ENCODE data around the gene GOLGA8R.
"Not testable (repeated sequence)": the region's sequence is repeated elsewhere in the genome, so short reads cannot be mapped to it uniquely, and the experiment has no call there.

GOLGA8R gene

DNA sequence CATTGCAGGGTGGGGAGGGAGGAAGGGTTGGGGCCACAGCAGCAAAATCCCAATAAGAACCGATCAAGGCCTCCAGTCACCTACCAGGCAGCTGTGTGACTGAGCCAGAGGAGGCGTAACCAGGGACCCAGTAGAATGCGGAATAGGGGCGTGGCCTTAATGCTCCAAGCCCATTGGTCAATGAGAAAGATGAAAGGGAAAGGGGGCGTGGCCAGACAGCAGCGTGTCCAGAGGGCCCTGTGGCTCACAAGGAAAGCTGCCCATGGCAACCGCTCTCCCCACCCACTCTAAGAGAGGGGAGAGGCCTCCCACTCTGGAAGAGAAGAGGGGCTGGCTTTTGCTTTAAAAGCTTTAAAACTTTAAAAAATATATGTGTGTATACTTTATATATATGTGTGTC is at the start of gene GOLGA8R:
GOLGA8R (minus strand) TSS at position 101 of the 400 bp plus-strand sequence; CDS start at position 3, 98 bp downstream.
- DNase-seq (ENCODE audit: extremely low read depth, insufficient read length); H3K27me3 ChIP-seq (replicated peaks; ENCODE audit: control insufficient read depth, insufficient read depth, low read length); H3K4me3 ChIP-seq (replicated peaks; ENCODE audit: low read depth, low read length); H3K36me3 ChIP-seq (ENCODE audit: control insufficient read depth, insufficient read depth, low read length): not testable (repeated sequence)

- DNase-seq (ENCODE audit: extremely low read depth, insufficient read length); H3K4me3 ChIP-seq (replicated peaks; ENCODE audit: low read depth, low read length); H3K36me3 ChIP-seq (ENCODE audit: control insufficient read depth, insufficient read depth, low read length); H3K27me3 ChIP-seq (replicated peaks; ENCODE audit: control insufficient read depth, insufficient read depth, low read length): not testable (repeated sequence)
Measured at GRCh38 chr15:30463849-30464248, 49.8 kb upstream of the GOLGA8R start.

GRCh38 chr15:30462176-30462575 is 48.1 kb upstream of the GOLGA8R start:
- not testable (repeated sequence) for H3K4me3 ChIP-seq (replicated peaks; ENCODE audit: low read depth, low read length); DNase-seq (ENCODE audit: extremely low read depth, insufficient read length); H3K27me3 ChIP-seq (replicated peaks; ENCODE audit: control insufficient read depth, insufficient read depth, low read length); H3K36me3 ChIP-seq (ENCODE audit: control insufficient read depth, insufficient read depth, low read length)

- not testable (repeated sequence) for H3K4me3 ChIP-seq (replicated peaks; ENCODE audit: low read depth, low read length); H3K27me3 ChIP-seq (replicated peaks; ENCODE audit: control insufficient read depth, insufficient read depth, low read length); DNase-seq (ENCODE audit: extremely low read depth, insufficient read length); H3K36me3 ChIP-seq (ENCODE audit: control insufficient read depth, insufficient read depth, low read length)
Measured at GRCh38 chr15:30452702-30453101, 38.6 kb upstream of the GOLGA8R start.

DNA sequence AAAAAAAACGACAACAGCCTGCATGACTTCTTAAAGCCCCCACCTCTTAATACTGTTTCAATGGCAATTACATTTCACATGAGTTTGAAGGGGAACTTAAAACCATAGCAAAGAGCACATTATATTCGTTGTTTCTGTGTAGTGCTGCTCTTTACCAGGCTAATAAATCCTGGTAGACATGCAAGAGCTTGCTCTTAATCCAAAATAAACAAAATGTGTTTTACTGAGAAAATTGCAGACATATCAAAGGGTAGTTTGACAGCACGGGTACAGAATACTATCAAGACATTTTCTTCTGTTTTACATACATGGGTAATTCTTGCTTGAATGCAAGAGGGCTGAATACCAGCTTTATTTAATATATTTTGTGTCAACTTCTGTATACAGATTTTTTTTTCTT is 24.3 kb upstream of the GOLGA8R start:
- not testable (repeated sequence) for DNase-seq (ENCODE audit: extremely low read depth, insufficient read length); H3K36me3 ChIP-seq (ENCODE audit: control insufficient read depth, insufficient read depth, low read length); H3K27me3 ChIP-seq (replicated peaks; ENCODE audit: control insufficient read depth, insufficient read depth, low read length); H3K4me3 ChIP-seq (replicated peaks; ENCODE audit: low read depth, low read length)

GRCh38 chr15:30435878-30436277 is 21.8 kb upstream of the GOLGA8R start:
- DNase-seq (ENCODE audit: extremely low read depth, insufficient read length); H3K27me3 ChIP-seq (replicated peaks; ENCODE audit: control insufficient read depth, insufficient read depth, low read length); H3K36me3 ChIP-seq (ENCODE audit: control insufficient read depth, insufficient read depth, low read length); H3K4me3 ChIP-seq (replicated peaks; ENCODE audit: low read depth, low read length): not testable (repeated sequence)

GRCh38 chr15:30420723-30421122 is 6.7 kb upstream of the GOLGA8R start:
- H3K27me3 ChIP-seq (replicated peaks; ENCODE audit: control insufficient read depth, insufficient read depth, low read length); H3K4me3 ChIP-seq (replicated peaks; ENCODE audit: low read depth, low read length); H3K36me3 ChIP-seq (ENCODE audit: control insufficient read depth, insufficient read depth, low read length); DNase-seq (ENCODE audit: extremely low read depth, insufficient read length): not testable (repeated sequence)

DNA sequence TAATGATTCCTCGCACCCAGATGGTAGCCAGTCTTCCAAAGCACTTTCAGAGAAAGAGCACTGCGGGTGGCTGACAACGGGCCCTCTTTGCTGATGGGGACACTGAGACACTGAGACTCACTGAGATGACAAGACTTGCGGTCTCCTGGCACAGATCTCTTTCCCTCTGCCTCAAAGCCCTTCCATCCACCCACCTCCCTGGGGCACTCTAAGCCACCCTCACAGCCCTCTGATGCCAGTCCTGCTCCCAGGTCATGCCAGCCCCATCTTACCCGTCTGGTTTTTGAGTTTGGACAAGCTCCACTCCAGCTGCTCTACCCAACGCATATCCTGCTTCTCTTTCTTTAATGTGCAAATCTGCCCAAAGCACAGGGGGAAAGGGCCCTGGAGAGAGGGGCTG is 6.4 kb downstream of the GOLGA8R start:
- not testable (repeated sequence) for H3K36me3 ChIP-seq (ENCODE audit: control insufficient read depth, insufficient read depth, low read length); DNase-seq (ENCODE audit: extremely low read depth, insufficient read length); H3K4me3 ChIP-seq (replicated peaks; ENCODE audit: low read depth, low read length); H3K27me3 ChIP-seq (replicated peaks; ENCODE audit: control insufficient read depth, insufficient read depth, low read length)

- DNase-seq (ENCODE audit: extremely low read depth, insufficient read length); H3K4me3 ChIP-seq (replicated peaks; ENCODE audit: low read depth, low read length); H3K36me3 ChIP-seq (ENCODE audit: control insufficient read depth, insufficient read depth, low read length); H3K27me3 ChIP-seq (replicated peaks; ENCODE audit: control insufficient read depth, insufficient read depth, low read length): not testable (repeated sequence)
Measured at GRCh38 chr15:30398988-30399387, 15.1 kb downstream of the GOLGA8R start.

DNA sequence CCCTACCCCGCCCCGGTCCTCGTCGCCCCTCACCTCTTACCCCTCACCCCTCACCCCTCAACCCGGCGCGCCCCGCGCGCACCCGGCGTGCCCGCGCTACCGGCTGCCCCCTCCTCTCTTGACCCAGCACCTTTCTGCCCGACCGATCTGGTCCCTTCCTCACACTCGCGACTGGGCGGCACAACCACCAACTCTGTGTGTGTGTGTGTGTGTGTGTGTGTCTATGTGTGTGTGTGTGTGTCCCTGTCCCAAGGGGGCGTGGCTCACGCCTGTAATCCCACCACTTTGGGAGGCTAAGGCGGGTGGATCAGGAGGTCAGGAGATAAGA is 20.4 kb downstream of the GOLGA8R start:
- H3K27me3 ChIP-seq (replicated peaks; ENCODE audit: control insufficient read depth, insufficient read depth, low read length); DNase-seq (ENCODE audit: extremely low read depth, insufficient read length); H3K4me3 ChIP-seq (replicated peaks; ENCODE audit: low read depth, low read length); H3K36me3 ChIP-seq (ENCODE audit: control insufficient read depth, insufficient read depth, low read length): not testable (repeated sequence)

- H3K4me3 ChIP-seq (replicated peaks; ENCODE audit: low read depth, low read length); H3K27me3 ChIP-seq (replicated peaks; ENCODE audit: control insufficient read depth, insufficient read depth, low read length); DNase-seq (ENCODE audit: extremely low read depth, insufficient read length); H3K36me3 ChIP-seq (ENCODE audit: control insufficient read depth, insufficient read depth, low read length): not testable (repeated sequence)
Measured at GRCh38 chr15:30392766-30393663, 21.0 kb downstream of the GOLGA8R start, which contains the start of gene CHRFAM7A. Gene CHRFAM7A, minus strand, starts transcription at chr15:30393540. Its CDS starts 10,189 bp downstream, at chr15:30383351.

GRCh38 chr15:30386318-30386887 is 27.7 kb downstream of the GOLGA8R start:
- not testable (repeated sequence) for H3K27me3 ChIP-seq (replicated peaks; ENCODE audit: control insufficient read depth, insufficient read depth, low read length); H3K4me3 ChIP-seq (replicated peaks; ENCODE audit: low read depth, low read length); DNase-seq (ENCODE audit: extremely low read depth, insufficient read length); H3K36me3 ChIP-seq (ENCODE audit: control insufficient read depth, insufficient read depth, low read length)

DNA sequence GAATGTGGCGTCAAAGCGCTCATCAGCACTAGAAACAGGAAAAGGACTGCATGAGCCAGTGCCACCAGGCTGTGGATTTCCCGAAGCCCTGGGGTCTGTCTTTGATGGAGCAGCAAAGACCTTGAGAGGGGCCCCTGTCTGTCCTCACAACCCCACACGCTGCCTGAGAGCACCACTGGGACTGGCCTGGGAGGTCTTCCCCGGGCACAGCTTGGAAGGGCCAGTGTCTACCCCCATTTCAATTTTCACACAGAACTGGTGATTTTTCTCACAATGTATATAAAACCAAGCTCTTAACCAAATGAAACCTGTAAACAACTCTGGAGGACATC is 37.0 kb downstream of the GOLGA8R start:
- not testable (repeated sequence) for H3K4me3 ChIP-seq (replicated peaks; ENCODE audit: low read depth, low read length); H3K36me3 ChIP-seq (ENCODE audit: control insufficient read depth, insufficient read depth, low read length); DNase-seq (ENCODE audit: extremely low read depth, insufficient read length); H3K27me3 ChIP-seq (replicated peaks; ENCODE audit: control insufficient read depth, insufficient read depth, low read length)

DNA sequence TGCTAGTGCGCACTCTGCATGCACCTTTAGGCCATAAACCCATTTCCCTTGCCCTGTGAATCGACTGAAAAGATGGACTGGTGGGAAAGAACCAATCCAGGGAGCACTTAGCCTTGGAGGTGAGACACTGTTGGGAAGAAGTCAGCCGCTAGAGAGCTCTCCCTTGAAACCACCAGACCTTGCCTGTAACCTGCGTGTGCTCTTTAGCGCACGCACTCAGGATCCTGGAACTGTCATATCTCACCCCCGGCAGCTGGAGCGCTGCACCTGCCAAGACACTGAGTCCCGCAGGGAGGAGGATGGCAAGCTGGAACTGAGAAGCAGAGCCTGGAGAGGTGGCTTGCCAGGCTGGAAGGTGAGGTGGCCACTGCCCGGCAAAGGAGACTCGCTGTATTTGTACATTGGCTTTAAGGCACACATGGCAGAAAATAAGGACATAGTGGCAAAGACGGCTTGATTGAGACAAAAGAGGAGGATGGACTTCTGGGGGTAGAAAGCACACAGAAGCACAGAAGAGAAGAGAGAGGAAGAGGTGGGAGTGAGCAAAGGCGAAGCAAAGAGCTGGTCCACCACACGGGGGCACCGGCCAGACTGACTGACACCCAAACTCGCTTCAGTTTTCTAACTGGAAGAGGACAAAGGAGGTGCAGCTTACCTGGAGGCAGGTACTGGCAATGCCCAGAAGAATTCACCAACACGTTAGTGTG is 37.5 kb downstream of the GOLGA8R start:
- H3K36me3 ChIP-seq (ENCODE audit: control insufficient read depth, insufficient read depth, low read length); DNase-seq (ENCODE audit: extremely low read depth, insufficient read length); H3K4me3 ChIP-seq (replicated peaks; ENCODE audit: low read depth, low read length); H3K27me3 ChIP-seq (replicated peaks; ENCODE audit: control insufficient read depth, insufficient read depth, low read length): not testable (repeated sequence)

All from GM06990 (cell line).